A204.1 (cell line): Measurements from ENCODE around the gene SLC13A3.

Experiments
- FAIRE-seq: peaks from 2 replicates; lab custom pipeline; 2012; peaks lifted over from hg19 to GRCh38; lab: Jason Lieb, UNC

SLC13A3 gene, protein sequence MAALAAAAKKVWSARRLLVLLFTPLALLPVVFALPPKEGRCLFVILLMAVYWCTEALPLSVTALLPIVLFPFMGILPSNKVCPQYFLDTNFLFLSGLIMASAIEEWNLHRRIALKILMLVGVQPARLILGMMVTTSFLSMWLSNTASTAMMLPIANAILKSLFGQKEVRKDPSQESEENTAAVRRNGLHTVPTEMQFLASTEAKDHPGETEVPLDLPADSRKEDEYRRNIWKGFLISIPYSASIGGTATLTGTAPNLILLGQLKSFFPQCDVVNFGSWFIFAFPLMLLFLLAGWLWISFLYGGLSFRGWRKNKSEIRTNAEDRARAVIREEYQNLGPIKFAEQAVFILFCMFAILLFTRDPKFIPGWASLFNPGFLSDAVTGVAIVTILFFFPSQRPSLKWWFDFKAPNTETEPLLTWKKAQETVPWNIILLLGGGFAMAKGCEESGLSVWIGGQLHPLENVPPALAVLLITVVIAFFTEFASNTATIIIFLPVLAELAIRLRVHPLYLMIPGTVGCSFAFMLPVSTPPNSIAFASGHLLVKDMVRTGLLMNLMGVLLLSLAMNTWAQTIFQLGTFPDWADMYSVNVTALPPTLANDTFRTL

GRCh38 chr20:46651091-46651962, at the start of gene SLC13A3:
SLC13A3 (minus strand) TSS chr20:46651459; CDS start chr20:46651421, 38 bp downstream.
- no peak for FAIRE-seq

GRCh38 chr20:46701057-46701456, 49.8 kb upstream of the SLC13A3 start:
- FAIRE-seq: no peak

DNA sequence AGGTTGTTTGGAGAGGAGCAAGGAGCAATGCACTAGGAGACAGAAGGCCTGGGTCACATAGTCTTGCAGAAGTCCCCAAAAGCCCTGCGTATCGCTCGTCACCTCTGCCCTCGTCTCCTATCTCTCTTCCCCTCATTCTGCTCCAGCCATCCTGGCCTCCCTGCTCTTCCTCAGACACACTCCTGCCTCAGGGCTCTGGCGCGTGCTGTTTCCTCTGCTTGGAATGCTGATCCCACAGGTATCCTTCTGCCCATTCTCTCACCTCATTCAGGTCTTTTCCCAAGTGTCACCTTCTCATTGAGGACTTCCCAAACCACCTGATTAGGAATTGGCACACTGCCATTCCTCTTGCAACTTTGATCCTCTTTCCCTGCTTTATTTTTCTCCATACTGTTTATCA, 49.2 kb upstream of the SLC13A3 start:
- FAIRE-seq: no peak

DNA sequence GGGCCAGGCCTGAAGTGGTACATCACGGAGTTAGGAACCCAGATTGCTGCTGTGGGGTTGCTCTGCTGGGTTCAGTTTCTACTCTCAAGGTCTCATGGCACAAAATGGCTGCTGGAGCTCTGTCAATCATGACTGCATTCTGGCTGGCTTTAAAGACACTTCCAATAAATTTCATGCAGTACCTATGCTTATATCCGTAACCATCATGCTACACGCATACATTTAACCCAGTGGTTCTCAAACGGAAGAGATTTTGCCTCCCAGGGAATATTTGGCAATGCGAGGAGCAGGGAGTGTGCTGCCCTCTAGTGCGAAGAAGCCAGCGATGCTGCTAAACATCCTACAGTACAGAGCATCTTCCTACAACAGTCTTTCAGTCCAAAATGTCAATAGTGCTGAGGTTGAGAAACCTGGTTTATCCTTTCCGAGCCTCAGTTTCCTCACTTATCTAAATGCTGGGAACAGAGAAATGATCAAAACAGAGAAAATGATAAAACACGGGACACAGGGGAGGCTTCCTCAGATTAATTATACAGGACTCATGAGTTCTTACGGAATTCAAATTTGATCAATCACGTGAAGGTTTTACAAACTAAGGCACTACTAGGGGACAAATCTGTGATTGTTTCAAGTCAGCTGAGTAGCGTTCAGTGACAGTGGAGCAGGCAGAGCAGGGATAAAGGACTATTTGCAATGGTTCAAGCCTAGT, 48.5 kb upstream of the SLC13A3 start:
- FAIRE-seq: no peak

- FAIRE-seq: no peak
These were observed 47.5 kb upstream of the SLC13A3 start for GRCh38 chr20:46698788-46699187.

GRCh38 chr20:46696791-46697279, 45.6 kb upstream of the SLC13A3 start:
- FAIRE-seq: no peak

DNA sequence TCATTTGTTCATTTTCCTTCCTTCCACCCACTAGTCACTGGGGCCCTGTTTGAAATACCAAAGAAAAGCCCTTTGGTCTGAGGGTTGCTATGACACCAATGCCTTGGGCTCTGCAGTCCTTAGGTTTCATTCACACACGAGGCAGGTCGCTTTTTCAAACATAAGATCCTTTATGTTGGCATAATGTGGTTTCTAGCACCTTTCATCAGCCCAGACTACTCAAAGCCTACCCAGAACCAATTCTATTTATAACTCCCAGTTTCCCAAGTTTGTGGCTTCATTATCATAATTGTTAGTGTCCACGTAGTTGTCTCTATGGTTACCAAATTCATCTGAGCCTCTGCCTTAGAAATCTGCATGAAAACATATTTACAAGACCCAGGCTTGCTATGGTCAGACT, 44.6 kb upstream of the SLC13A3 start:
- FAIRE-seq: no peak

GRCh38 chr20:46694484-46694883, 43.2 kb upstream of the SLC13A3 start:
- FAIRE-seq: no peak

- FAIRE-seq: no peak
These were observed 39.9 kb upstream of the SLC13A3 start for GRCh38 chr20:46691196-46691595.

- no peak for FAIRE-seq
These were observed 39.2 kb upstream of the SLC13A3 start for GRCh38 chr20:46690219-46691106.

DNA sequence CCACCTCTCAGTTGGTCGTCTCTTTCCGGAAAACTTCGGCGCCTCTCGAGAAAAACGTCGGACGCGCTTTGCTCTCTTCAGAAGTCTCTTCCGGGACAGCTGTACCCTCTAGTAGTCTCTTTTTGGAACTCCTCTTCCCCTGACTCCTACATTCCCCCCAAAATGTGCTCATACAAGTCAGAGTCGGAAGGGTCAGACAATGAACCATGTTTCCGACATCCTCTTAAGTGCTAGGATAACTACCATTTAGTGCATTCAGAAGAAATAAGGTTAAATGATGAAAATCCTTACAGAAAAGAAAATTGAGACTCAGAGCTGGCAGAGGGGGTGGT, 38.5 kb upstream of the SLC13A3 start:
- no peak for FAIRE-seq

DNA sequence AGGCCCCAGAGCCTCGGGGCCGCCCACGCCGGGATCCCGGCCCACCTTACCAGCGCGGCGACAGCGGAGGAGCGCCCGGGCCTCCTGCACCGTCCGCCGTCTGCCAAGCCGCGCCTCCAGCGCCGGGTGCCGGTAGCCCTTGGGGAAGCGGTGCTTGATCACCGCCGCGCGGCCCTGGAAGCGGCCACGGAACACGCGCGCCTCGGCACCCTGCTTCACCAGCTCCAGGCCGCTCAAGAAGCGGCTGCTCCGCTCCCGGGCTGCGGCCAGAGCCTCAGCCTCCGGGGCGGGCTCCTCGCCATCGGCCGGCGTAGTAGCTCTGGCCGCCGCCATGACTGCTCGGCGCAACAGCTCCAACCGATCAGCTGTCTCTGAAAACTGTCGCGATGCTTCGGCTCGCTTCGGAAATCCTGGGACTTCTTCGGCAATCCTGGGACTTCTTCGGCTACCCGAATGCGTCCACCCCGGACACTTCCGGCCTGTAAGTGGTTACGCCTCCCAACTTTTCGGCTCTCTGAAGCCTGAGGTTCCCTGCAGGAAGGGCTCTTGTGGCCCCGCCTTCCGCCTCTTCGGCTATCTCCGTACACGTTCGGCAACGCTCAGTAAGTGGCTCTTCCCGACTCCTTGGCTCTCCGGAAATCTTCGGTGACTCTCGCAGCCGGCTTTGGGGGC, 38.0 kb upstream of the SLC13A3 start, which contains the start of gene TP53RK:
Gene TP53RK, minus strand, starts transcription at position 363 of the 672 bp plus-strand sequence. Its CDS starts 30 bp downstream, at position 333.
- FAIRE-seq: peak; percentile 99

DNA sequence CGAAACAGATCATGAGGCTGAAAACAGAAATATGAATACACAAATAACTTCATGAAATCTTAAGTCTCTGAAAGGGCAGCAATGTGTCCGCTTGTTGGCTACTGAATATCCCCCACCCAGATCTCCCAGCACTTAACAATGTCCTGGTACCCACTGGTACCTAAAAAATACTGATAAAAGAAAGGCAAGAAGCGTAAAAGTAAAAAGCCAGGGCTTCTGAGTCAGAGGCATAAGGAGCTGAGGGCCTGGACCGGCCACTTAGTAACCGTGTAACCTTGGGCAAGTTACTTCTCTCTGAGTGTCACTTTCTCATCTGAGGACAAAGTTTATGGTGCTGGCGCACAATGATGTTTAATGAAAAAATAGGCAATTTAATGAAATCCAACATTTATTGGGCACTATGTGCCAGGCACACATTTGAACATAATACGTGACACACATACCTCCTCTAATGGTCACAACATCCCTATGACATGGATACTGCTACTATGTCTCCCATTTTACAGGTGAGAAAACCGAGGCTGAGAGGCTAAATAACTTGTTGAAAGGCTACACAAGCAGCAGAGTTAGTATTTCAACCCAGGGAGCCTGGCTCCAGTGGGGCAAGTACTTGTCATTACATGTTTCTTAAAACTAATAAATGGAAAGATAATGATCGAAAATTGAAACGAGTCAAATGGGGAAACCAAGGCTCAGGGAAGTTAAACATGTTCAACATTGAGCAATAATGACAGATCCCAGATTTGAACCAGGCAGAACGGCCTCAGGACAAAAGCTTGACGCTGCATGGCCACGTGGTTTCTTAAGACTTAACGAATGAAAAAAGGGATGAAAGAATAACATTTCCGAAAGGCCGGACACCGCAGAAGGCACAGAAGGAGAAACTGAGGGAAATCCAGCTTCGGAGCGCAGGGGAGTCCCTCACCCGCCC, 37.2 kb upstream of the SLC13A3 start:
- FAIRE-seq: no peak

GRCh38 chr20:46683939-46684750, 32.9 kb upstream of the SLC13A3 start:
- FAIRE-seq: no peak

DNA sequence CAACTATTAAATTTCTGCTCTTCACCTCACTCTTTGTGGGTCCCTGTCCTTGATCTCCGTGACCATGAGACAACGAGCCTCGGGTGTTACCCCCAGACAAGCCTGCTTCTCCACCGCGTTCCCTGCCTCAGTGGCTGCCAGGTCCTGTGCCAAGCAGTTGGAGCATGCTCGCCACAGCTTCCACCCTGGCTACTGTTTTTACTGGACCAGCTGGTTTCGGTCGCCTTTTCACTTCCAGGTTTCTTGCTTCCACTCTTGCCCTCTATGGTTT, 32.3 kb upstream of the SLC13A3 start:
- no peak for FAIRE-seq

- FAIRE-seq: no peak
These were observed 31.9 kb upstream of the SLC13A3 start for GRCh38 chr20:46683011-46683667.

DNA sequence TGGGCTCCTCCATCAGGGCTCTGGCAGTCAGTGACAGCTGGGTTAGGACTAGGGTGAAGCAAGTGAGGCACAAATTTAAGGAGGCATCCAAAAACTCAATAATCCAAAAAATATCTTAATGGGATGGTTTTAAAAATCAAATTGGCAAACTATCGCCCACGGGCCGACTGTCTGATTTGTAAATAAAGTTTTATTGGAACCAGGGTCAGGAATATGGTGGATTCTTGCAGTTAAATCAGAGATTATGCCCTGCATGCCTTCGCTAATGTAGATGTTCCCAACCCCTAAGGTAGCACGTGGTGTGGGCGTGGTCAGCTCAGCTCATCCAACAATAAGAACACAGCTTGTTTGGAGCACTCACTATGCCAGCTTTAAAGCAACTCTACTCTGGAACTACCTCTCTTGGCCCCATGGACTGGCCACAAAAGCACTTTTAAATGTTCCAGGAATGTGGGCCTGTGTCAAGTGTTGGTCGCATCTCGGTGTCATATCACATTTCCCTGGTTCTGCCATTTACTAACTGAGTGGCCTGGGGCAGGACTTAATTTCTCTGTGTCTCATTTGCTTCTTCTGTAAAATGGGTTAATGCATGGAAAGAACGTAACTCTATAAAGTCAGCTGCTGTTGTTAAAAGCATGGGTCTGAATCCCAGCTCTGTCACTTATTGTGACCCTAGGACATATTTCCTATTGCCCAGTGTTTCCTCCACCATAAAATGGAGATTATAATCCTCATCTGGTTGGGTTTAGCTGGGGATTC, 31.0 kb upstream of the SLC13A3 start:
- no peak for FAIRE-seq
